Coronary artery (tissue), 2 donors: ENCODE measurements around the gene CDK2AP2.

Experiments
- DNase-seq: peaks from one replicate; pipeline ENCODE4 v3.0.0-alpha.2; 2017; ENCODE audit warnings: low spot score
- H3K27ac ChIP-seq, 2 donors: fragments of 200-600 bp; sonication (generic); one replicate each; pipeline ENCODE4 v1.5.1; 2016 to 2019
- H3K4me3 ChIP-seq: fragments of 200-600 bp; sonication (generic); 2 replicates; pipeline ENCODE4 v1.5.1; 2016; ENCODE audit warnings: mild to moderate bottlenecking, moderate library complexity
- TF ChIP-seq, protein P1 (sequence below): fragments of 200-600 bp; sonication (generic); IDR thresholded peaks from one replicate; pipeline ENCODE4 v1.5.1; 2019; ENCODE audit warnings: antibody characterized with exemption

CDK2AP2 gene

DNA sequence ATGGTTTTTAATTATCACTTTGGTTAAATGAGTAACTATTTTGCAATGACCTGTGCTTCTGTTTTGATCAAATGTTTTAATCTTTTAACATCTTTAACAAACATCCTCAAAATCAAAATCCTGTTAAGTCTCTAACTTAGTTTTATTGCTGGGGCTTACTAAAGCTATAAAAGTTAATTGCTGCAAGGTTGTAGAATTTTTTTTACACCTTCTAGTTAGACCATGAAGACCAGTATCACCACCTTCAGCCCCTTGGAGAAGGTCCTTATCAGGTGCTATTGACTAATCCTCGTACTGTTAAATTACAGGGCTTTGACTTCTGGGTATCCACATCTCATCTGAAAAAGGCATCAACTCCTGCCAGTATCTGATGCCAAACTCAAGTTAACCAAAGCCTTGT, 27.6 kb upstream of the CDK2AP2 start:
- DNase-seq: no peak
- no peak overlapping the region for H3K4me3 ChIP-seq
- TF ChIP-seq, protein P1, sequence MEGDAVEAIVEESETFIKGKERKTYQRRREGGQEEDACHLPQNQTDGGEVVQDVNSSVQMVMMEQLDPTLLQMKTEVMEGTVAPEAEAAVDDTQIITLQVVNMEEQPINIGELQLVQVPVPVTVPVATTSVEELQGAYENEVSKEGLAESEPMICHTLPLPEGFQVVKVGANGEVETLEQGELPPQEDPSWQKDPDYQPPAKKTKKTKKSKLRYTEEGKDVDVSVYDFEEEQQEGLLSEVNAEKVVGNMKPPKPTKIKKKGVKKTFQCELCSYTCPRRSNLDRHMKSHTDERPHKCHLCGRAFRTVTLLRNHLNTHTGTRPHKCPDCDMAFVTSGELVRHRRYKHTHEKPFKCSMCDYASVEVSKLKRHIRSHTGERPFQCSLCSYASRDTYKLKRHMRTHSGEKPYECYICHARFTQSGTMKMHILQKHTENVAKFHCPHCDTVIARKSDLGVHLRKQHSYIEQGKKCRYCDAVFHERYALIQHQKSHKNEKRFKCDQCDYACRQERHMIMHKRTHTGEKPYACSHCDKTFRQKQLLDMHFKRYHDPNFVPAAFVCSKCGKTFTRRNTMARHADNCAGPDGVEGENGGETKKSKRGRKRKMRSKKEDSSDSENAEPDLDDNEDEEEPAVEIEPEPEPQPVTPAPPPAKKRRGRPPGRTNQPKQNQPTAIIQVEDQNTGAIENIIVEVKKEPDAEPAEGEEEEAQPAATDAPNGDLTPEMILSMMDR: no peak
- H3K27ac ChIP-seq: no peak overlapping the region

DNA sequence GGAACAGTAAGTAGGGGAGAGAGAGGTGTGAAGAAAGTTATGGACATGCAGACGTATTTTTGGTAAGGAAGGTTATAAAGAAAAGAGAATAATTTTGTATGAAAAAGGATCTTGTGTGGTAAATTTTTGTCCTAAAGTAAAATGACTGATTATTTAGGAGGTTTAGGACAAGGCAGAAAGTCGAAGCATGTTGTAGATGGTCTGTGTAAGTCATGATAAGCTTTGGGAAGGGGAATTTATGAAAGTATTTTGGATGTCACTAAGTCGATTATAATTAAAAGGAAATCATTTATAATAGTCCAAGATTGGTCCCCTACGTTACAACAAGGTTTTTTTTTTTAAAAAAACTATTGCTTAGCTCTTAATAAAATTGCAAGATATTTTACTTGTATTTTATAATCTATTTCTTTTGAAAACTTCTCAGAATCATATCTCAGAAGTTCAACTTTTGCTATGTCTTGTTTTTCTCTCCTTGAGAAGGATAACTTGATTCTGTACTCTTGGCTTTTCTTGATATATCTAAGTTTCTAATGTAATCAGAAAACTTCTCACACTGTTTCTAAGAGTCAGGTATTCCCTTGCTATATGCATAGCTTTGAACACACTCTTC, 26.2 kb upstream of the CDK2AP2 start:
- no peak for DNase-seq
- Histone ChIP-seq H3K27ac (no peak overlapping the region), H3K4me3 (no peak overlapping the region)
- TF ChIP-seq, protein P1: no peak

DNA sequence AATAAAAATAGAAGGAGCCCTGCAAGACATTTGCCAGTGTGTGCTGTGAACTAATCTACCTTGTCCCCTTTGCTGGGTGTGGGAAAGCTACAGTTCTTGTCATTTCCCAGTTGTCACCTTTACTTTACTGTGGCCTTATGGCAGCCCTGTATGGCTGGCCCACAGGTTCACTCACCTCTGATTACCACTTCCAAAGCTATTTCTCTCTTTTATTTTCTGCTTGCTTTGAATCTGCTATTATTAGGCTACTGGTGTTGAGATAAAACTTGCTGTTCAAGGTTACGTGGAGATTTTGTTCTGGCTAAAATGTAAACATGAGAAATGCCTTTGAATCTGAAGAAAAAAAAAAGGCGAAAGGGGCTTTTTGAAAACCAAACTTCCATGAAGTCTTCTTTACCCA, 24.9 kb upstream of the CDK2AP2 start:
- TF ChIP-seq, protein P1: no peak
- Histone ChIP-seq H3K27ac (no peak overlapping the region), H3K4me3 (no peak overlapping the region)
- no peak for DNase-seq

DNA sequence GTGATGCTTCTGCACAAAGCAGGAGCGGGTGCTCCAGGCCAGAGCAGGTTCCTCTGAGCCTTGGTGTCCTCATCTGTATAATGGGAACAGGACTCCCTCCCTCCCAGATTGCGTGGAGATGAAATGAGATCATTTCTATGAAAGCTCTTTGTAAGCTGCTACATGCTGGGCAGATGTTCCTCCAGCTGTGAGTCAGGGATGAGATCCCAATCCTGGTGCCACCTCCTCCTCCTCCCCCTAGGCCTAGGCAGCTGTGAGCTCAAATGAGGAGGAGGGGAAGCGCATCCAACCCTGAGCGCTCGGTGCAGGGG, 22.3 kb upstream of the CDK2AP2 start:
- H3K4me3 ChIP-seq: no peak overlapping the region
- no peak overlapping the region for H3K27ac ChIP-seq
- no peak for DNase-seq
- TF ChIP-seq, protein P1: no peak

DNA sequence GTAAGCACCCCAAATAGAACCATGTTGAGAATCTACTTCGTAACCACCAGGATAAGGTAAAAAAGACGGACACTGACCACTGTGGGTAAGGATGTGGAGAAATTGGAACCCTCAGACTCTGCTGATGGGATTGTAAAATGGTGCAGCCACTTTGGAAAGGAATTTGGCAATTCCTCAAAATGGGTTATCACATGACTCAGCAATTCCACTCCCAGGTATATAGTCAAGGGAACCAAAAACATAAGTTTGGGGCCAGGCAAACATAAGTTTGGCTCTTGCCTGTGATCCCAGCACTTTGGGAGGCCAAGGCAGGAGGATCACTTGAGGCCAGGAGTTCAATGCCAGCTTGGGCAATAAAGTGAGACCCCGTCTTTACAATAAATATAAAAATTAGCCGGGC, 20.4 kb upstream of the CDK2AP2 start:
- Histone ChIP-seq H3K27ac (no peak overlapping the region), H3K4me3 (no peak overlapping the region)
- TF ChIP-seq, protein P1: no peak
- no peak for DNase-seq

DNA sequence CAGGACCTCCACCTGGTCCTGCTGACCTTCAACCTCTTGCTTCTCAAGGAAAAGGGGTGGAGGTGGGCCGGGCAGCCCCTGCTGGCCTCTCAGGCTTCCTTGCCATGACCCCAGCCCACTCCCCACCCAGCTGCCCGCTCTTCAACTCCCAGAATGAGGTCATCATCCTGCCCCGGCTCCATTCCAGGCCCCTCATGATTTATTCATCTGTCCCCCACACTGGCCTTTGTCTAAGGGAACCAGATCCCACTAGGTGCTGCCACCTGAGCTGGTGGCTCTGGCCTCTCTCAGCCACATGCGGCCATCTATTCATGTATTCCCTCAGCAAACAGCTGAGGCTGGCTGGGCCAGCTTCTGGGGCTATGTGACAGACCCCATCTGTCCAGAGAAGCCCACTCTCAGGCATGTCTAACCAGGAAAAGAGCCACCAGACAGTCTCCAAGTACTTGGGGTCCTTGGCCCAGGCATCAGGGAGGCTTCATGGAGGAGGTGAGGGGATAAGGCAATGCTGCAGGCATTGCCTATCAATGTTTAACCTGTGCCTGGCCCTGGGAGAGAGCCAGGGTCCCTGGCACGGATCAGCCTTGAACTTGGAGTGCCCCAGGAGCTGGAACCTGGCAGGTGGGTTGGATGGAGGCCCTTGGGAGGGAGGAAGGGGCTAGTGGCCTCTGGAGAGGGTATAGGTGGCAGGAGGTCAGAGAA, 17.5 kb upstream of the CDK2AP2 start:
- Histone ChIP-seq H3K27ac (no peak overlapping the region), H3K4me3 (no peak overlapping the region)
- TF ChIP-seq, protein P1: no peak
- peak; percentile 62 for DNase-seq

DNA sequence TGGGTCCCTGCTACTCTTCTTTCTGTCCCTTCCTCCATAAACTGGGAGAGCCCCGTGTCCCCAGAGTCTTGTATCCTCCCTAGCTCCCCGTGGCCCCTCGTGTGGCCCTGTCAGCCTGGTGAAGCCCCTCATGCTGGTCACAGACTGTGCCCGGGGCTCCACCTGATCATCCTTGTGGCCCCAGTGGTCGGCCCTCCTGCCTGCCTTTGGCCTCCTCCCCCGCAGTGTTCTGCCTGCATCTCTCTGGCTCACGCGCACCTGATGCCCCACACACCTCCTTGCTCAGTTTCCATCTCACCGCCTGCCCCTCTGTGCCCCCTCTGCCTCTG, 16.5 kb upstream of the CDK2AP2 start:
- TF ChIP-seq, protein P1: no peak
- DNase-seq: peak; percentile 54

More for the DNA sequence above, 16.5 kb upstream of the CDK2AP2 start:
- no peak overlapping the region for H3K27ac ChIP-seq
- no peak overlapping the region for H3K4me3 ChIP-seq
